Upper lobe of right lung (tissue), 1 donor: ENCODE results near the gene ADORA2A. TPM values are rescaled to one million over a fixed set of nuclear protein-coding genes. Genes with fewer than 3 reads are reported as not detected.

ENCODE experiments used
- ATAC-seq: fragments of 200-7000 bp; cut with Tn5 transposase; one replicate; pipeline ENCODE4 v1.9.1; 2020; ENCODE audit warnings: mild to moderate bottlenecking, moderate library complexity
- DNase-seq: peaks from one replicate; pipeline ENCODE4 v3.0.0-alpha.2; 2020
- H3K27ac ChIP-seq: fragments of 200-600 bp; one replicate; pipeline ENCODE4 v1.8.0; 2022
- H3K27me3 ChIP-seq: fragments of 200-600 bp; one replicate; pipeline ENCODE4 v1.8.0; 2022; ENCODE audit warnings: mild to moderate bottlenecking
- H3K36me3 ChIP-seq: fragments of 200-600 bp; one replicate; pipeline ENCODE4 v1.8.0; 2022
- H3K4me1 ChIP-seq: fragments of 200-600 bp; one replicate; pipeline ENCODE4 v1.8.0; 2022
- H3K4me3 ChIP-seq: fragments of 200-600 bp; one replicate; pipeline ENCODE4 v1.8.0; 2022; ENCODE audit warnings: mild to moderate bottlenecking
- H3K9me3 ChIP-seq: fragments of 200-600 bp; one replicate; pipeline ENCODE4 v1.8.0; 2022
- CTCF ChIP-seq: fragments of 200-600 bp; IDR thresholded peaks from one replicate; pipeline ENCODE4 v1.8.0; 2022; ENCODE audit warnings: antibody characterized with exemption
- intact Hi-C: fragments of 100-400 bp; cut with DNase I; formaldehyde crosslinking; loops from one replicate; pipeline ENCODE4 v1.11.0; 2022
- total RNA-seq: library from RNA; stranded (reverse); fragmentation: NEBNext Ultra II Directional; extraction: Animal tissue kit (Norgen Biotek cat#: 25700); gene quantifications from one replicate; pipeline ENCODE4 v1.2.1, GENCODE V29; 2021
- donor health status: DM: no; HTN: yes; CAD: no; lungs with severe emphysema.

ADORA2A gene
- total RNA-seq, 1 donor from 2014 or later: 17.2 TPM

DNA sequence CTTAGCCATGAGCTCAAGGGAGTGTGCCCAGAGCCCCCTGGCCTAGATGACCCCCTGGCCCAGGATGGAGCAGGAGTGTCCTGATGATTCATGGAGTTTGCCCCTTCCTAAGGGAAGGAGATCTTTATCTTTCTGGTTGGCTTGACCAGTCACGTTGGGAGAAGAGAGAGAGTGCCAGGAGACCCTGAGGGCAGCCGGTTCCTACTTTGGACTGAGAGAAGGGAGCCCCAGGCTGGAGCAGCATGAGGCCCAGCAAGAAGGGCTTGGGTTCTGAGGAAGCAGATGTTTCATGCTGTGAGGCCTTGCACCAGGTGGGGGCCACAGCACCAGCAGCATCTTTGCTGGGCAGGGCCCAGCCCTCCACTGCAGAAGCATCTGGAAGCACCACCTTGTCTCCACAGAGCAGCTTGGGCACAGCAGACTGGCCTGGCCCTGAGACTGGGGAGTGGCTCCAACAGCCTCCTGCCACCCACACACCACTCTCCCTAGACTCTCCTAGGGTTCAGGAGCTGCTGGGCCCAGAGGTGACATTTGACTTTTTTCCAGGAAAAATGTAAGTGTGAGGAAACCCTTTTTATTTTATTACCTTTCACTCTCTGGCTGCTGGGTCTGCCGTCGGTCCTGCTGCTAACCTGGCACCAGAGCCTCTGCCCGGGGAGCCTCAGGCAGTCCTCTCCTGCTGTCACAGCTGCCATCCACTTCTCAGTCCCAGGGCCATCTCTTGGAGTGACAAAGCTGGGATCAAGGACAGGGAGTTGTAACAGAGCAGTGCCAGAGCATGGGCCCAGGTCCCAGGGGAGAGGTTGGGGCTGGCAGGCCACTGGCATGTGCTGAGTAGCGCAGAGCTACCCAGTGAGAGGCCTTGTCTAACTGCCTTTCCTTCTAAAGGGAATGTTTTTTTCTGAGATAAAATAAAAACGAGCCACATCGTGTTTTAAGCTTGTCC lies 14.3 kb downstream of the ADORA2A start:
- no peak for ATAC-seq
- Histone ChIP-seq H3K27me3 (no peaks in the 10 kb centered on the region), H3K4me1 (peaks cover 4% of the 10 kb centered on the region), H3K36me3 (peaks cover 10% of the 10 kb centered on the region), H3K27ac (no peak overlapping the region), H3K4me3 (no peak overlapping the region), H3K9me3 (no peaks in the 10 kb centered on the region)
- no peak for TF ChIP-seq CTCF
- no peak for DNase-seq
- intact Hi-C loops: no loop called here

- DNase-seq: no peak
- H3K27me3 ChIP-seq: no peaks in the 10 kb centered on the region
- H3K4me1 ChIP-seq: peaks cover 4% of the 10 kb centered on the region
- no peak for ATAC-seq
- no peak overlapping the region for H3K27ac ChIP-seq
- no peaks in the 10 kb centered on the region for H3K9me3 ChIP-seq
- no peak overlapping the region for H3K4me3 ChIP-seq
- TF ChIP-seq CTCF: no peak
- intact Hi-C loops: no loop called here
- H3K36me3 ChIP-seq: peaks cover 10% of the 10 kb centered on the region
Measured at GRCh38 chr22:24442352-24442744, 14.9 kb downstream of the ADORA2A start.

- ATAC-seq (no peak), DNase-seq (no peak)
- peaks cover 10% of the 10 kb centered on the region for H3K36me3 ChIP-seq
- intact Hi-C loops: no loop called here
- no peaks in the 10 kb centered on the region for H3K9me3 ChIP-seq
- no peak overlapping the region for H3K27ac ChIP-seq
- peaks cover 4% of the 10 kb centered on the region for H3K4me1 ChIP-seq
- H3K4me3 ChIP-seq: no peak overlapping the region
- no peak for TF ChIP-seq CTCF
- no peaks in the 10 kb centered on the region for H3K27me3 ChIP-seq
Measured at GRCh38 chr22:24443668-24444067, 16.3 kb downstream of the ADORA2A start.

DNA sequence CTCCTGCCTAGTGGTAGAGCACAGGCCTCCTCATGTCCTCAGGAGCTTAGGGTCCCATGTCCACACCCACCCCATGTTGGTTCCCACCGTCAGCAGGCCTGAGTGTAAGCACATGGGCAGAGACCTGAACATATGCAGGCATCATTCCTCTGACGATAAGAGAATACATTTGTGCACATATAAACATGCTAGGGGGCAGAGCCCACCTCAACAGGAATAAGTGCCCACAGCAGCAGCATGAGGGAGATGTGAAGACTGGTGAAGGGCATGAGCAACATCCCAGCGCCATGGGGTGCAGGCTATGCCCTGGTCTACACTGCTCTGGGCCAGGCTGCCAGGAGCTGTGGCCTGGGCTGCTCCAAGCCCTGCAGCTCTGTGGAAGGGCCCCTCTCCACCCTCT lies 16.9 kb downstream of the ADORA2A start:
- no peak overlapping the region for H3K27ac ChIP-seq
- no peak overlapping the region for H3K4me3 ChIP-seq
- no peaks in the 10 kb centered on the region for H3K27me3 ChIP-seq
- DNase-seq (no peak), ATAC-seq (no peak)
- peaks cover 10% of the 10 kb centered on the region for H3K36me3 ChIP-seq
- H3K9me3 ChIP-seq: no peaks in the 10 kb centered on the region
- H3K4me1 ChIP-seq: peaks cover 4% of the 10 kb centered on the region
- intact Hi-C loops: no loop called here
- no peak for TF ChIP-seq CTCF

GRCh38 chr22:24444729-24445466 lies 17.5 kb downstream of the ADORA2A start:
- Histone ChIP-seq H3K27ac (no peak overlapping the region), H3K4me3 (no peak overlapping the region), H3K27me3 (no peaks in the 10 kb centered on the region), H3K36me3 (peaks cover 10% of the 10 kb centered on the region), H3K9me3 (no peaks in the 10 kb centered on the region), H3K4me1 (peaks cover 4% of the 10 kb centered on the region)
- intact Hi-C loops: no loop called here
- no peak for ATAC-seq
- TF ChIP-seq CTCF: no peak
- DNase-seq: no peak
